GM12892 (cell line): Measurements from ENCODE around the gene MLH1.

Experiments used
- POLR2A ChIP-seq: IDR thresholded peaks from 2 replicates; pipeline ENCODE4 v1.6.1; 2011; ENCODE audit warnings: low read depth, low read length, control low read depth
- POLR2AphosphoS5 ChIP-seq: IDR thresholded peaks from 2 replicates; pipeline ENCODE4 v1.6.1; 2011; ENCODE audit warnings: low read depth, low read length, control low read depth
- TAF1 ChIP-seq: IDR thresholded peaks from 2 replicates; pipeline ENCODE4 v1.6.1; 2011; ENCODE audit warnings: low read depth, mild to moderate bottlenecking, control low read depth, low read length, borderline replicate concordance

DNA sequence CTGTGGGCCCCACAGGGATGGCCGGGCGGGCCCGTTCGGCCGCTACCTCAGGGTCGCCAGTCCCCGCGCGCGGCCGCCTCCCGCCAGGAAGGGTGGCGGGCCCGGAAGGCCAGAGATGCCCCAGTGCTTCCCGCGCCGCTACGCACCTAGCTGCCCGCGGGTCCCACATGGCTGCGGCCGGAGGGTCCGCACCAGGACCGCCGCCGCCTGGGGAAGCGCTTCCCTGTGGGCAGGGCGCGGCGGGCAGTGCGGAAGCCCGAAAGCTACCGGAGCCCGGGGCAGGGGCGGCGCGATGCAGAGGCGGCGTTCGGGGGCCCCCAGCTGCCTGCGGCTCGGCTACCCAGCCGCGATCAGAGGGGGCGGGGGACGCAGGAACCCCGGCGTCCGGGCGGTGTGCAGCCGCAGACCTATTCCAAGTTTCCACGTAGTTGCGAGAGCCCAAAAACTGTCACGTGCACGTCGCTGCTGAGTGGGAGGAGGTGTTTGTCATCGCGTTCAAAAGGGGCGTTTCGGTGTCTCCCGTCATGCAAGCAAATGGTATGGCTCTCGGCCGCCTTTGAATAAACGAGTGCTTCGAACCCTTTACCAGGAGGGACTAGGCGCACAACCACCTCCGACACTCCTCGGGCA is 48.6 kb upstream of the MLH1 start, which contains the start of gene TRANK1:
- TF ChIP-seq POLR2AphosphoS5 = no peak
- no peak for TF ChIP-seq POLR2A
- TF ChIP-seq TAF1 = no peak
